H9 (cell line): ENCODE data around the gene OR6B1. TPM values are rescaled to one million over a fixed set of nuclear protein-coding genes. Genes with fewer than 3 reads are reported as not detected.

Experiments
- DNase-seq: peaks from one replicate; pipeline ENCODE4 v3.0.0-alpha.2; 2017
- H2AFZ ChIP-seq: one replicate; pipeline ENCODE4 v1.6.1; 2013; ENCODE audit warnings: mild to moderate bottlenecking, low read length, control low read depth, moderate library complexity
- H2AK5ac ChIP-seq: 2 replicates; pipeline ENCODE4 v1.6.1; 2013; ENCODE audit warnings: low read length, control low read depth, mixed read lengths; ENCODE audit not compliant: insufficient read length
- H2BK120ac ChIP-seq: one replicate; pipeline ENCODE4 v1.6.1; 2013; ENCODE audit warnings: low read depth, mild to moderate bottlenecking, low read length, control low read depth, inconsistent platforms; ENCODE audit not compliant: poor library complexity, severe bottlenecking
- H2BK12ac ChIP-seq: 2 replicates; pipeline ENCODE4 v1.6.1; 2013; ENCODE audit warnings: low read length, control low read depth, mixed read lengths, low read depth; ENCODE audit not compliant: insufficient read length
- H2BK15ac ChIP-seq: 2 replicates; pipeline ENCODE4 v1.6.1; 2013; ENCODE audit warnings: low read depth, low read length, control low read depth
- H2BK20ac ChIP-seq: one replicate; pipeline ENCODE4 v1.6.1; 2013; ENCODE audit warnings: low read depth, mild to moderate bottlenecking, low read length, control low read depth, inconsistent platforms; ENCODE audit not compliant: poor library complexity, severe bottlenecking
- H2BK5ac ChIP-seq: 2 replicates; pipeline ENCODE4 v1.6.1; 2013; ENCODE audit warnings: low read length, control low read depth, mixed read lengths; ENCODE audit not compliant: insufficient read length
- H3K14ac ChIP-seq: 2 replicates; pipeline ENCODE4 v1.6.1; 2013; ENCODE audit warnings: low read length, control low read depth; ENCODE audit not compliant: insufficient read depth
- H3K18ac ChIP-seq: 2 replicates; pipeline ENCODE4 v1.6.1; 2013; ENCODE audit warnings: low read depth, mild to moderate bottlenecking, mixed read lengths, low read length, control low read depth; ENCODE audit not compliant: insufficient read length
- H3K23ac ChIP-seq: 2 replicates; pipeline ENCODE4 v1.6.1; 2013; ENCODE audit warnings: low read length, control low read depth, mixed read lengths, low read depth; ENCODE audit not compliant: insufficient read length
- H3K23me2 ChIP-seq: 2 replicates; pipeline ENCODE4 v1.6.1; 2013; ENCODE audit warnings: low read depth, mild to moderate bottlenecking, mixed read lengths, low read length, control low read depth; ENCODE audit not compliant: insufficient read length, poor library complexity, severe bottlenecking
- H3K27ac ChIP-seq: 2 replicates; pipeline ENCODE4 v1.5.1; 2013; ENCODE audit warnings: low read length, control low read depth, mixed read lengths, low read depth; ENCODE audit not compliant: insufficient read length
- H3K27me3 ChIP-seq: 2 replicates; pipeline ENCODE4 v1.6.1; 2013; ENCODE audit warnings: low read length, control low read depth, inconsistent platforms; ENCODE audit not compliant: insufficient read depth
- H3K4ac ChIP-seq: 2 replicates; pipeline ENCODE4 v1.6.1; 2013; ENCODE audit warnings: low read depth, mild to moderate bottlenecking, control low read depth, inconsistent platforms, low read length, moderate library complexity
- H3K4me1 ChIP-seq: 2 replicates; pipeline ENCODE4 v1.6.1; 2013; ENCODE audit warnings: low read length, control low read depth, inconsistent platforms; ENCODE audit not compliant: insufficient read depth
- H3K4me2 ChIP-seq: 2 replicates; pipeline ENCODE4 v1.6.1; 2013; ENCODE audit warnings: low read length, control low read depth, mixed read lengths; ENCODE audit not compliant: insufficient read length, insufficient read depth
- H3K56ac ChIP-seq: 2 replicates; pipeline ENCODE4 v1.6.1; 2013; ENCODE audit warnings: low read depth, mild to moderate bottlenecking, mixed read lengths, low read length, control low read depth; ENCODE audit not compliant: insufficient read length
- H3K79me1 ChIP-seq: 2 replicates; pipeline ENCODE4 v1.6.1; 2013; ENCODE audit warnings: low read depth, mild to moderate bottlenecking, moderate library complexity, low read length, control low read depth, inconsistent platforms; ENCODE audit not compliant: insufficient read depth, poor library complexity, severe bottlenecking
- H3K79me2 ChIP-seq: 2 replicates; pipeline ENCODE4 v1.6.1; 2013; ENCODE audit warnings: low read length, control low read depth, inconsistent platforms; ENCODE audit not compliant: insufficient read depth
- H3K9ac ChIP-seq: 2 replicates; pipeline ENCODE4 v1.6.1; 2013; ENCODE audit warnings: low read length, control low read depth, mixed read lengths; ENCODE audit not compliant: insufficient read length; ENCODE audit errors: extremely low read depth
- H3K9me3 ChIP-seq: one replicate; pipeline ENCODE4 v1.6.1; 2013; ENCODE audit warnings: low read depth, low read length, inconsistent platforms; ENCODE audit not compliant: control insufficient read depth
- H3T11ph ChIP-seq: one replicate; pipeline ENCODE4 v1.6.1; 2013; ENCODE audit warnings: mild to moderate bottlenecking, low read length, control low read depth, inconsistent platforms
- H4K20me1 ChIP-seq: one replicate; pipeline ENCODE4 v1.6.1; 2013; ENCODE audit not compliant: control insufficient read depth, insufficient read length, insufficient read depth
- H4K5ac ChIP-seq: 2 replicates; pipeline ENCODE4 v1.6.1; 2013; ENCODE audit warnings: low read depth, mild to moderate bottlenecking, mixed read lengths, low read length, control low read depth; ENCODE audit not compliant: insufficient read length
- H4K8ac ChIP-seq: replicated peaks from 2 replicates; pipeline ENCODE4 v1.6.1; 2013; ENCODE audit warnings: low read length, control low read depth, mixed read lengths, low read depth; ENCODE audit not compliant: insufficient read length
- H4K91ac ChIP-seq: 2 replicates; pipeline ENCODE4 v1.6.1; 2013; ENCODE audit warnings: low read depth, mild to moderate bottlenecking, moderate library complexity, mixed read lengths, low read length, control low read depth; ENCODE audit not compliant: insufficient read length
- H3K27ac Mint-ChIP-seq, 3 experiments: 2 replicates in 2 of 3; 3 replicates in 1 of 3; pipeline ENCODE4 v1.8.0; 2020 to 2021; ENCODE audit warnings: mixed read lengths in 3 of 3, mild to moderate bottlenecking in 1 of 3, moderate library complexity in 1 of 3
- H3K27me3 Mint-ChIP-seq: 2 replicates; pipeline ENCODE4 v1.8.0; 2021; ENCODE audit warnings: low read depth, mild to moderate bottlenecking, moderate library complexity, mixed read lengths
- H3K36me3 Mint-ChIP-seq, 3 experiments: 2 replicates in 2 of 3; 3 replicates in 1 of 3; pipeline ENCODE4 v1.8.0; 2020 to 2021; ENCODE audit warnings: low read depth in 3 of 3, mixed read lengths in 3 of 3; ENCODE audit not compliant: insufficient read depth in 1 of 3
- H3K4me1 Mint-ChIP-seq, 2 experiments: 2 replicates each; pipeline ENCODE4 v1.8.0; 2020; ENCODE audit warnings: mixed read lengths in 2 of 2
- H3K4me3 Mint-ChIP-seq, 2 experiments: 2 replicates in 1 of 2; 3 replicates in 1 of 2; pipeline ENCODE4 v1.8.0; 2020 to 2021; ENCODE audit warnings: mild to moderate bottlenecking in 2 of 2, mixed read lengths in 2 of 2, moderate library complexity in 1 of 2
- H3K9me3 Mint-ChIP-seq, 2 experiments: 2 replicates in 1 of 2; 3 replicates in 1 of 2; pipeline ENCODE4 v1.8.0; 2020; ENCODE audit warnings: mild to moderate bottlenecking in 2 of 2, mixed read lengths in 2 of 2, moderate library complexity in 1 of 2
- CTCF ChIP-seq: fragments of 200-600 bp; sonication (generic); conservative IDR thresholded peaks from 3 replicates; pipeline ENCODE4 v1.8.0; 2021; ENCODE audit warnings: antibody characterized with exemption, mild to moderate bottlenecking
- WGBS: extraction: QIAGEN DNeasy Blood & Tissue Kit; methylation state at CpG from one replicate; pipeline ENCODE4 v1.1.7; 2013; ENCODE audit warnings: missing lambda C conversion rate, low lambda C conversion rate, mixed read lengths; ENCODE audit not compliant: insufficient read length; ENCODE audit errors: extremely low coverage; 5-methylcytosine and 5-hydroxymethylcytosine counted together
- total RNA-seq: library from RNA; stranded (reverse); gene quantifications from 2 replicates; pipeline ENCODE4 v1.2.1, GENCODE V29; 2021

Gene OR6B1
- total RNA-seq, 1 experiment from 2014 or later, result not detected

DNA sequence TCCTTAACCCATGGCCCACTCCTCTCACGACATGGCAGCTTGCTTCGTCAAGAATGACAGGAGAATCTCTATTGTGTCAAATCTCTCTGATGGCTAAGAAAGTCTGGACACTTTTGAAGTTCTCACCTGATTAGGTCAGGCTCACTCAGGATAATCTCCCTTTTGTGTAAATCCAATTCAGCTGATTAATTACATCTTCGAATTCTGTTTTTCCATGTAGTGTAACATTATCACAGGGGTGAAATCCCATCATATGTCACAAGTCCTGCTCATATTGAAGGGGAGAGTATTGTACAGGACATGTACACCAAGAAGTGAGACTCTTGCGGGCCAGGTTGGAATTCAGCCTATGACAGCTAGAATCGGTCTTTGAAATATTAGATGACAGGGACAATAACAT, 16.2 kb upstream of the OR6B1 start:
- H3K9ac ChIP-seq, result no peak overlapping the region
- no peak overlapping the region for H3K14ac ChIP-seq
- H2AFZ ChIP-seq, result no peak overlapping the region
- H3K79me2 ChIP-seq, result no peaks in the 10 kb centered on the region
- H3K23me2 ChIP-seq, result no peaks in the 10 kb centered on the region
- H2AK5ac ChIP-seq, result no peak overlapping the region
- no peak for TF ChIP-seq CTCF
- no peak overlapping the region for H2BK5ac ChIP-seq
- Mint-ChIP-seq H3K4me3 (no peak overlapping the region), H3K27ac (no peak overlapping the region; a peak in 1 of 7 replicates), H3K36me3 (no peaks in the 10 kb centered on the region; a peak in 1 of 7 replicates), H3K4me1 (no peaks in the 10 kb centered on the region), H3K9me3 (peaks cover 3 to 4% of the 10 kb centered on the region in 2 experiments; a peak in 3 of 5 replicates), H3K27me3 (no peaks in the 10 kb centered on the region; the same call in 1 of the 2 replicates)
- DNase-seq, result no peak
- no peak overlapping the region for H2BK120ac ChIP-seq
- no CpG with 5 or more reads among the region's 5 CpGs for WGBS
- no peak overlapping the region for H2BK12ac ChIP-seq
- no peaks in the 10 kb centered on the region for H3K27me3 ChIP-seq
- H3T11ph ChIP-seq, result no peak overlapping the region
- H3K9me3 ChIP-seq, result peaks cover under 1% of the 10 kb centered on the region
- H4K20me1 ChIP-seq, result no peaks in the 10 kb centered on the region
- H3K79me1 ChIP-seq, result no peaks in the 10 kb centered on the region
- no peak overlapping the region for H3K23ac ChIP-seq
- H3K56ac ChIP-seq, result no peak overlapping the region
- H3K4me2 ChIP-seq, result no peak overlapping the region
- no peak overlapping the region for H4K5ac ChIP-seq
- H3K4ac ChIP-seq, result no peak overlapping the region
- no peak overlapping the region for H2BK15ac ChIP-seq
- no peak overlapping the region for H4K91ac ChIP-seq
- H3K18ac ChIP-seq, result no peak overlapping the region
- H2BK20ac ChIP-seq, result no peak overlapping the region
- no peak overlapping the region for H3K27ac ChIP-seq
- H3K4me1 ChIP-seq, result no peaks in the 10 kb centered on the region
- no peak overlapping the region for H4K8ac ChIP-seq
